SHP77 treated with DMSO at 0.1 percent for 48 hours (cell line): ENCODE data around the gene MAP2K5.
A peak's percentile ranks its signal among the peaks of the same experiment; 100 is the strongest.
"Not testable (repeated sequence)": the region's sequence is repeated elsewhere in the genome, so short reads cannot be mapped to it uniquely, and the experiment has no call there.

Experiments used
- DNase-seq: peaks from one replicate; lab custom pipeline; 2025; lab: John Stamatoyannopoulos, UW

The MAP2K5 gene

DNA sequence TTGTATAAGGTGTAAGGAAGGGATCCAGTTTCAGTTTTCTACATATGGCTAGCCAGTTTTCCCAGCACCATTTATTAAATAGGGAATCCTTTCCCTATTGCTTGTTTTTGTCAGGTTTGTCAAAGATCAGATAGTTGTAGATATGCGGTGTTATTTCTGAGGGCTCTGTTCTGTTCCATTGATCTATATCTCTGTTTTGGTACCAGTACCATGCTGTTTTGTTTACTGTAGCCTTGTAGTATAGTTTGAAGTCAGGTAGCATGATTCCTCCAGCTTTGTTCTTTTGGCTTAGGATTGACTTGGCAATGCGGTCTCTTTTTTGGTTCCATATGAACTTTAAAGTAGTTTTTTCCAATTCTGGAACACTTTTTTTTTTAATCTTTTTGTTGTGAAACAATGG lies 130.3 kb downstream of the MAP2K5 start:
- not testable (repeated sequence) for DNase-seq

- DNase-seq, result no peak
Observed at GRCh38 chr15:67674983-67675382, 132.5 kb downstream of the MAP2K5 start.

DNA sequence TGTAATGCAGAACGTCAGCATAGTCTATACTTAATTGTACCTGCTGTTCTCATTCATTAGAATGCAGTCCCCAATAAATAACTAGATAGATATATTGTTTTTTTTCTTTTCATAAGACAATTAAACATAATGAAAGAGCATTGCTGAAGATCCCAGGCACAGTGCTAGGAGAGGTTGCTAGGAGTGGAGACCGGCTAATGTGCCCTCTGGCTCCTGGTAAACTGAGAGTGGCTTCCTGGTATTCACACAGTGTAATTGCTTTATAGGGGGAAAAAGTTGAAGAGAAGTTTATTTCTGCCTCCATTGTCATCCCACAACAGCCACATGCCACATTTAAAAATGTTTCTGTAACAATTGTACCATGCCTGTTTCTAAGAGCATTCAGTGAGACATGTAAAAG lies 135.6 kb downstream of the MAP2K5 start:
- DNase-seq, result no peak

- DNase-seq, result no peak
Observed at GRCh38 chr15:67678993-67679392, 136.5 kb downstream of the MAP2K5 start.

DNA sequence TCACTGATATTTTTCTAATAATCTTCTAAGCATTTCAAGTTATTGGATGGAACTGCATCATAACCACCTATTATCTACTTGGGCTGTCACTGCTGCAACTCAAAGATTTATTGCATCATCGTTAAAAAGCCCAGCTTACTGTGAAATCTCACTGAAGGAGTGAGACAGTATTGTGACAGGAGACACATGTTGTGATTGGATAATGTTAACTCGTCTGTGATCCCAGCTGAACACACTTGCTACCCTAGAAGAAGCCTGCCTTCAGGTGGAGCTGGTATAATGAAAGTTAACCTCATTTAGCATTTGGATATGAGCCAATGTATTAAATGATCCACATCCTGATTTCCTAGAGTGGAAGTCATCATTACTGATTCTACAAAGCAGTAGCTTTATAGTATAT lies 138.1 kb downstream of the MAP2K5 start:
- DNase-seq, result no peak

- no peak for DNase-seq
Observed at GRCh38 chr15:67685008-67685599, 142.6 kb downstream of the MAP2K5 start.

DNA sequence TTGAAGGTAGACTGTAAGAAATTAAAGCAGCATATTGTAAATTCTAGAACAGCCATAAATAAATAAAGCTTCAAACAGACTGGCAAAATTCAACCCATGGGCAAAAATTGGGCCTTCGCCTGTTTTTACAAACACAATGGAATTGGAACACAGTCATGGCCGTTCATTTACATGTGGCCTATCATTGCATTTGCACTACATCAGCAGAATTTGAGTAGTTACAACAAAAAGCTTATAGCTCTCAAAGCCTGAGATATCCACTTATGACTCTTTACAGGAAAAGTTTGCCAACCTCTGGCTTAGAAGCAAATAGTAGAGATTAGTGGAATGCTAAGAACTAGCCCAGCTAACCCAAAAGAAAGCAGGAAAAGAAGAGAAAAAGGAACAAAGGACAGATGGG lies 143.2 kb downstream of the MAP2K5 start:
- no peak for DNase-seq

GRCh38 chr15:67690936-67691335 lies 148.4 kb downstream of the MAP2K5 start:
- peak; percentile 34 for DNase-seq

- no peak for DNase-seq
Observed at GRCh38 chr15:67691450-67691849, 148.9 kb downstream of the MAP2K5 start.

DNA sequence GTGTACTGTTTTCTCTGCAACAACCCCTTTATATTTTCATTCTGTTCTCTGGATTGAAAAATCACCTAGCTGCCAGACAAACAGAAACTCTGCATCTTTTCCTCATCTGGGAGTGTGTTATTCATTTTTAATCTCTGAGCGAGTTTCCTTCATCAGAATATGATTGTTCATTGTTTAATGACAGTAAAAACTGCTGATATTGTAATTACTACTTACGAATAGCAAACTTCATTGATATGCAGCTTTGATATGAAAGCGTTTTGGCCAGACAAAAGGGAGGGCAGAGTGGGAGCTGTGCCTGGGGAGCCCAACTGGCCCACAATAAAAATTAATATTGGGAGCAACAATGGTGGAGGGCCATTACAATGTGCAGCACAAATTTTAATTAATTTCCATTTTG lies 150.1 kb downstream of the MAP2K5 start:
- DNase-seq, result no peak

DNA sequence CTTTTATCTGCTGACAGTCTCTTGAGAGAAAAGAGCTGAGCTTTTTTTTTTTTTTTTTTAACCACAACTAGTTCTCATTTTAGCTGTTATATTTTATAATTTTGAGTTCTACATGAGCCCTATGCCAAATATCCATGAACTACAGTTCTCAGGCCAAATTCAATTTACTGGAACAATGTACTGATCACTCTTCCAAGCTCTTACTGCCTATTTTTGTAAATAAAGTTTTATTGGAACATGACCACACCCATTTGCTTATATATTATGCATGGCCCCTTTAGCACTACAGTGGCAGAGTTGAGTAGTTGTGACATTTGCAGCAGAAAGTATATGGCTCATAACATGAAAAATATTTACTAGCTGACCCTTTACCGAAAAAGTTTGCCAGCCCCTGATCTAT lies 153.6 kb downstream of the MAP2K5 start:
- DNase-seq, result no peak

GRCh38 chr15:67700023-67700422 lies 157.5 kb downstream of the MAP2K5 start:
- DNase-seq, result no peak

GRCh38 chr15:67701669-67702068 lies 159.2 kb downstream of the MAP2K5 start:
- no peak for DNase-seq

DNA sequence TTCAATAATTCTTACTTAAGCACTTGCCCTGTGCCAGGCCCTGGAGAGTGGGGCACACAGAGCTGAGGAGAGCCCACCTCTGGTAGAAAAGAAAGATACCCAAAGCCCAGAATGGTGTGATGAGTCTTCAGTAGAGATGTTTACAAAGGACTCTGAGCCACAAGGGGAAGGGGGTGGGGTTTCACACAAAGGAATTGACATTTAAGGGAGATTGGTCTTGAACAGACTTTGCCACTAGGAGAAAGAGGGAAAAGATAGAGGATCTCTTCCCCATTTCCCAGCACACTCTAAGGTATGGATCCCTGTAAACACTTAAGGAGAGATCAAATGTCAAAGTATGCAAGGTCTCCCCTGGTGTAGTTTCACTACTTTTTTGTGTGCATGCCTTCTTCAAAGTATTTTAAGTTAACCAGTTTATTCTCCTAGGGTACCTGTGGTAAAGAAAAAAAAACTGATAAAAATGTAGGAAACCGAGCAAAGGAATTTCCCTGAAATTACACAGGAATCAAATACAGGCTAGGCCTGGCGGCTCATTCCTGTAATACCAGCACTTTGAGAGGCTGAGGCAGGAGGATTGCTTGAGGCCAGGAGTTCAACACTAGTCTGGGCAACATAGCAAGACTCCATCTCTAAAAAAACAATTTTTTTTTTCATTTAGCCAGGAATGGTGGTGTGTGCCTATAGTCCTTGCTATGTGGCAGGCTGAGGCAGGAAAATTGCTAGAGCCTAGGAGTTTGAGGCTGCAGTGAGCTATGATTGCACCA lies 165.2 kb downstream of the MAP2K5 start:
- no peak for DNase-seq

DNA sequence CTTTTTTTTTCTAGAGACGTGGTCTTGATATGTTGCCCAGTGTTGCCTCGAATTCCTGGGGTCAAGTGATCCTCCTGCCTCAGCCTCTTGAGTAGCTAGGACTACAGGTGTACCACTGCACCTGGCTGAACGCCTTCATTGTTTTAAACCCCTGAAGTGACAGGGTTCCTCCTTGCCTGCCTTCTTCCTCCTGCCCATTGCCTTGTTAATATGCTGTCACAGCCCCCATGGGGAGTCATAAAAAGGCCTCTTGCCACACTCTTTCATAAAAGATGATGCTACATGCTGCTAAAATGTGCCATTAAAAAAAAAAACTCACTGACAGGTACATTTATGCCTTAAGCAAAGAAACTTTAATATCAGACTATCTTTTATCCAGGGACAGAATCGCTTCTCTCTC lies 166.0 kb downstream of the MAP2K5 start:
- DNase-seq, result no peak

DNA sequence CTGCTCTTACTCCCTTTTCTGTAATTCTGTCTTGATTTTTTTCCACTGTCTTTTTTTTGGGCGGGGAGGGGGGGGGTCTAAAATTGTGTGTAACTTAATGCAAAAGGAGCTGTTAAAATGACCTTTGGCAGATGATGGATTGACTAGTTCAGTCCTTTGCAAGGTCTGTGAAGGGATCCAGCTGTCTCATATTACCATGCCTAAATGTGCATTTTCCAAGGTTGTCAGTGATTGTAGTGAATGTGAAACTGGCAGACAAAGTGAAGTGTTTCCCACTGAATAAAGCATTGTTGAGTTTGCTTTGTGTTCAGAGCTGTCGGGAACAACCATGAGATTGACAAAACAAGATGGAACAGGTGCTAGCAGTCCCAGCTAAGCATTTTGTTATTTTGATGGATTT lies 172.7 kb downstream of the MAP2K5 start:
- peak; percentile 92 for DNase-seq

- DNase-seq, result no peak
Observed at GRCh38 chr15:67716171-67716570, 173.7 kb downstream of the MAP2K5 start.

- no peak for DNase-seq
Observed at GRCh38 chr15:67717776-67718175, 175.3 kb downstream of the MAP2K5 start.

- DNase-seq, result no peak
Observed at GRCh38 chr15:67719330-67719959, 176.9 kb downstream of the MAP2K5 start.

- DNase-seq, result peak; percentile 36
Observed at GRCh38 chr15:67720556-67721175, 178.2 kb downstream of the MAP2K5 start.

- DNase-seq, result no peak
Observed at GRCh38 chr15:67722030-67722817, 179.7 kb downstream of the MAP2K5 start.
